GM18907 (cell line): Measurements from ENCODE around the gene MMD.
"Not testable (repeated sequence)": the region's sequence is repeated elsewhere in the genome, so short reads cannot be mapped to it uniquely, and the experiment has no call there.

Experiments used
- ATAC-seq: cut with Tn5 transposase; IDR thresholded peaks from one replicate; pipeline ENCODE4 v1.9.1; 2021; ENCODE audit warnings: mild to moderate bottlenecking, moderate library complexity; ENCODE audit not compliant: unreplicated experiment

Gene MMD

GRCh38 chr17:55395803-55396505 lies 25.7 kb downstream of the MMD start:
- ATAC-seq, result no peak

- ATAC-seq, result no peak
Observed at GRCh38 chr17:55394357-55395021, 27.1 kb downstream of the MMD start.

- no peak for ATAC-seq
Observed at GRCh38 chr17:55391764-55392467, 29.7 kb downstream of the MMD start.

GRCh38 chr17:55391244-55391757 lies 30.3 kb downstream of the MMD start:
- no peak for ATAC-seq

GRCh38 chr17:55390364-55390977 lies 31.2 kb downstream of the MMD start:
- ATAC-seq, result no peak

GRCh38 chr17:55389715-55390114 lies 31.9 kb downstream of the MMD start:
- ATAC-seq, result not testable (repeated sequence)

- no peak for ATAC-seq
Observed at GRCh38 chr17:55388842-55389241, 32.8 kb downstream of the MMD start.

- no peak for ATAC-seq
Observed at GRCh38 chr17:55386796-55387332, 34.8 kb downstream of the MMD start.

- ATAC-seq, result no peak
Observed at GRCh38 chr17:55384643-55385232, 36.9 kb downstream of the MMD start.

GRCh38 chr17:55383771-55384642 lies 37.6 kb downstream of the MMD start:
- ATAC-seq, result no peak

GRCh38 chr17:55381017-55381770 lies 40.4 kb downstream of the MMD start:
- no peak for ATAC-seq

GRCh38 chr17:55377671-55378275 lies 43.9 kb downstream of the MMD start:
- no peak for ATAC-seq

GRCh38 chr17:55368706-55369105 lies 52.9 kb downstream of the MMD start:
- ATAC-seq, result no peak

- no peak for ATAC-seq
Observed at GRCh38 chr17:55366020-55366481, 55.6 kb downstream of the MMD start.

GRCh38 chr17:55363033-55363432 lies 58.6 kb downstream of the MMD start:
- ATAC-seq, result no peak

- no peak for ATAC-seq
Observed at GRCh38 chr17:55360971-55361370, 60.7 kb downstream of the MMD start.

- ATAC-seq, result peak; percentile 98
Observed at GRCh38 chr17:55356434-55357328, 65.0 kb downstream of the MMD start.
